ENCODE measurements around the gene SLC13A3. TPM values are rescaled to one million over a fixed set of nuclear protein-coding genes. Genes with fewer than 3 reads are reported as not detected.
A peak's percentile ranks its signal among the peaks of the same experiment; 100 is the strongest.

SLC13A3 gene
- total and polyA plus RNA-seq, 2 donors from 2014 or later = 31.5 to 241 TPM

GRCh38 chr20:46636514-46636913, 14.7 kb downstream of the SLC13A3 start:
- intact Hi-C loops (cut with DNase I) = no loop called here
- FAIRE-seq = no peak

GRCh38 chr20:46635514-46636136, 15.6 kb downstream of the SLC13A3 start:
- Histone ChIP-seq H3K9me3 (ENCODE audit: control insufficient read depth in 2 of 3, insufficient read depth in 1 of 3, low read length in 3 of 3) (no peaks in the 10 kb centered on the region), H3K27ac (ENCODE audit: low read depth in 2 of 2, low read length in 2 of 2) (peak overlapping the region; percentile 59 to 73), H3K36me3 (ENCODE audit: control insufficient read depth in 2 of 3, insufficient read depth in 3 of 3, low read length in 3 of 3) (peaks cover 0 to 9% (median 4%) of the 10 kb centered on the region in 3 donors), H3K4me1 (ENCODE audit: control insufficient read depth in 2 of 3, insufficient read depth in 2 of 3, low read depth in 1 of 3, low read length in 3 of 3) (peaks cover 0 to 26% (median 6%) of the 10 kb centered on the region in 3 donors), H3K4me3 (ENCODE audit: low read length in 3 of 3) (no peak overlapping the region), H3K27me3 (ENCODE audit: control insufficient read depth, insufficient read depth, low read length) (no peaks in the 10 kb centered on the region), H3K9ac (ENCODE audit: low read length in 3 of 3) (no peak overlapping the region)
- DNase-seq (no peak), FAIRE-seq (no peak)
- intact Hi-C loops (cut with DNase I) = no loop called here
- TF ChIP-seq CTCF (IDR thresholded peaks at IDR 0.05; ENCODE audit: borderline replicate concordance, extremely low read depth, insufficient read depth) = no peak

More at GRCh38 chr20:46636514-46636913, 14.7 kb downstream of the SLC13A3 start:
- no peak for TF ChIP-seq CTCF (IDR thresholded peaks at IDR 0.05; ENCODE audit: borderline replicate concordance, extremely low read depth, insufficient read depth)
- Histone ChIP-seq H3K27me3 (ENCODE audit: control insufficient read depth, insufficient read depth, low read length) (no peaks in the 10 kb centered on the region), H3K9ac (ENCODE audit: low read length in 3 of 3) (no peak overlapping the region), H3K27ac (ENCODE audit: low read depth in 2 of 2, low read length in 2 of 2) (peak overlapping the region in 1 of 2 donors; percentile 39), H3K36me3 (ENCODE audit: control insufficient read depth in 2 of 3, insufficient read depth in 3 of 3, low read length in 3 of 3) (peaks cover 0 to 9% (median 4%) of the 10 kb centered on the region in 3 donors), H3K4me3 (ENCODE audit: low read length in 3 of 3) (no peak overlapping the region), H3K4me1 (ENCODE audit: control insufficient read depth in 2 of 3, insufficient read depth in 2 of 3, low read depth in 1 of 3, low read length in 3 of 3) (peaks cover 0 to 21% (median 6%) of the 10 kb centered on the region in 3 donors), H3K9me3 (ENCODE audit: control insufficient read depth in 2 of 3, insufficient read depth in 1 of 3, low read length in 3 of 3) (no peaks in the 10 kb centered on the region)
- DNase-seq = no peak

GRCh38 chr20:46634528-46634927, 16.7 kb downstream of the SLC13A3 start:
- no peak overlapping the region for H3K9ac ChIP-seq (ENCODE audit: low read length in 3 of 3)
- intact Hi-C loops (cut with DNase I) = no loop called here
- H3K27ac ChIP-seq (ENCODE audit: low read depth in 2 of 2, low read length in 2 of 2) = peak overlapping the region; percentile 73 to 82
- H3K4me3 ChIP-seq (ENCODE audit: low read length in 3 of 3) = no peak overlapping the region
- FAIRE-seq (no peak), DNase-seq (peak in 4 of 5 donors; percentile 33 to 61 (median 46))
- no peak for TF ChIP-seq CTCF (IDR thresholded peaks at IDR 0.05; ENCODE audit: borderline replicate concordance, extremely low read depth, insufficient read depth)
- H3K36me3 ChIP-seq (ENCODE audit: control insufficient read depth in 2 of 3, insufficient read depth in 3 of 3, low read length in 3 of 3) = peaks cover 0 to 4% (median 3%) of the 10 kb centered on the region in 3 donors
- no peaks in the 10 kb centered on the region for H3K27me3 ChIP-seq (ENCODE audit: control insufficient read depth, insufficient read depth, low read length)
- H3K9me3 ChIP-seq (ENCODE audit: control insufficient read depth in 2 of 3, insufficient read depth in 1 of 3, low read length in 3 of 3) = no peaks in the 10 kb centered on the region
- H3K4me1 ChIP-seq (ENCODE audit: control insufficient read depth in 2 of 3, insufficient read depth in 2 of 3, low read depth in 1 of 3, low read length in 3 of 3) = peaks cover 0 to 32% (median 8%) of the 10 kb centered on the region in 3 donors
